Measurements from ENCODE around the gene HAP1.
"Not testable (repeated sequence)": the region's sequence is repeated elsewhere in the genome, so short reads cannot be mapped to it uniquely, and the experiment has no call there.

The HAP1 gene

GRCh38 chr17:41697122-41697962, 37.1 kb downstream of the HAP1 start:
- TF ChIP-seq POLR2A (IDR thresholded peaks at IDR 0.05; ENCODE audit: low read length) (no peak), GATA1 (IDR thresholded peaks at IDR 0.05; ENCODE audit: low read depth, low read length) (no peak)
- peak; percentile 29 to 41 for DNase-seq

GRCh38 chr17:41695954-41696757, 38.3 kb downstream of the HAP1 start:
- peak; percentile 83 to 88 for DNase-seq
- TF ChIP-seq POLR2A (IDR thresholded peaks at IDR 0.05; ENCODE audit: low read length) (no peak), GATA1 (IDR thresholded peaks at IDR 0.05; ENCODE audit: low read depth, low read length) (no peak)

- no peak for TF ChIP-seq POLR2A (IDR thresholded peaks at IDR 0.05; ENCODE audit: low read length)
- no peak for TF ChIP-seq GATA1 (IDR thresholded peaks at IDR 0.05; ENCODE audit: low read depth, low read length)
- peak in 1 of 2 experiments; percentile 27 for DNase-seq
Measured at GRCh38 chr17:41695134-41695661, 39.2 kb downstream of the HAP1 start.

GRCh38 chr17:41692722-41693521, 41.5 kb downstream of the HAP1 start:
- peak; percentile 44 to 49 for DNase-seq
- peak; percentile 46 for TF ChIP-seq POLR2A (IDR thresholded peaks at IDR 0.05; ENCODE audit: low read length)
- TF ChIP-seq GATA1 (IDR thresholded peaks at IDR 0.05; ENCODE audit: low read depth, low read length): no peak

GRCh38 chr17:41691031-41691777, 43.2 kb downstream of the HAP1 start:
- peak; percentile 37 to 44 for DNase-seq
- TF ChIP-seq GATA1 (IDR thresholded peaks at IDR 0.05; ENCODE audit: low read depth, low read length): no peak
- peak; percentile 9 for TF ChIP-seq POLR2A (IDR thresholded peaks at IDR 0.05; ENCODE audit: low read length)

- peak in 1 of 2 experiments; percentile 52 for DNase-seq
- no peak for TF ChIP-seq GATA1 (IDR thresholded peaks at IDR 0.05; ENCODE audit: low read depth, low read length)
- no peak for TF ChIP-seq POLR2A (IDR thresholded peaks at IDR 0.05; ENCODE audit: low read length)
Measured at GRCh38 chr17:41690497-41690896, 43.9 kb downstream of the HAP1 start.

GRCh38 chr17:41689497-41690299, 44.7 kb downstream of the HAP1 start:
- no peak for TF ChIP-seq GATA1 (IDR thresholded peaks at IDR 0.05; ENCODE audit: low read depth, low read length)
- TF ChIP-seq POLR2A (IDR thresholded peaks at IDR 0.05; ENCODE audit: low read length): no peak

GRCh38 chr17:41688641-41689496, 45.6 kb downstream of the HAP1 start, which contains the start of gene EIF1:
TSS of gene EIF1 (plus strand) at chr17:41688885. CDS start at chr17:41689039, 154 bp downstream.
- peak; percentile 100 for DNase-seq
- TF ChIP-seq POLR2A (IDR thresholded peaks at IDR 0.05; ENCODE audit: low read length): peak; percentile 99
- no peak for TF ChIP-seq GATA1 (IDR thresholded peaks at IDR 0.05; ENCODE audit: low read depth, low read length)

More at GRCh38 chr17:41689497-41690299, 44.7 kb downstream of the HAP1 start:
- peak; percentile 85 to 91 for DNase-seq

- DNase-seq: peak; percentile 65 to 77
- TF ChIP-seq GATA1 (IDR thresholded peaks at IDR 0.05; ENCODE audit: low read depth, low read length) (no peak), POLR2A (IDR thresholded peaks at IDR 0.05; ENCODE audit: low read length) (no peak)
Measured at GRCh38 chr17:41687828-41688640, 46.4 kb downstream of the HAP1 start.

GRCh38 chr17:41686281-41686680, 48.2 kb downstream of the HAP1 start:
- no peak for TF ChIP-seq POLR2A (IDR thresholded peaks at IDR 0.05; ENCODE audit: low read length)
- no peak for DNase-seq

- DNase-seq: not testable (repeated sequence)
Measured at GRCh38 chr17:41685753-41686152, 48.7 kb downstream of the HAP1 start.
